K562 (cell line): ENCODE data around the gene LENG9. TPM values are rescaled to one million over a fixed set of nuclear protein-coding genes. Genes with fewer than 3 reads are reported as not detected.

Experiments
- BACH1 ChIP-seq: fragments of 200-800 bp; sonication (Bioruptor generic); IDR thresholded peaks from 2 replicates; pipeline ENCODE4 v1.6.1; 2016; ENCODE audit warnings: missing genetic modification characterization, missing compliant biosample characterization
- MAZ ChIP-seq, 2 experiments: fragments of 450-650 bp in 1 of 2; sonication (generic) in 1 of 2; formaldehyde crosslinking; IDR thresholded peaks in 1 of 2; conservative IDR thresholded peaks in 1 of 2; 2 replicates each; pipeline versions ENCODE4 v1.4.0 to v1.5.0; 2020; ENCODE audit warnings: mild to moderate bottlenecking in 1 of 2, missing genetic modification reagents in 1 of 2
- NEUROD1 ChIP-seq: fragments of 150-350 bp; IDR thresholded peaks from 2 replicates; pipeline ENCODE4 v1.6.1; 2014; ENCODE audit warnings: borderline replicate concordance, low read length, low read depth; ENCODE audit not compliant: partially characterized antibody
- SIN3B ChIP-seq: fragments of 450-650 bp; IDR thresholded peaks from 2 replicates; pipeline ENCODE4 v1.6.1; 2017; ENCODE audit warnings: low read depth, mild to moderate bottlenecking, moderate library complexity
- TAF15 ChIP-seq: fragments of 200-400 bp; formaldehyde crosslinking; IDR thresholded peaks from 2 replicates; pipeline ENCODE4 v1.6.1; 2017; ENCODE audit warnings: mild to moderate bottlenecking, low read depth, low read length, moderate library complexity
- ZNF253 ChIP-seq: fragments of 250-450 bp; sonication (Bioruptor Pico); conservative IDR thresholded peaks from 2 replicates; pipeline ENCODE4 v1.6.1; 2021; ENCODE audit warnings: mild to moderate bottlenecking
- polyA plus RNA-seq, 8 experiments: library from polyadenylated mRNA; depleted of rRNA in 4 of 8; stranded (reverse) in 5 of 8; unstranded in 3 of 8; fragments of >200 nt; fragmentation: Nextera tagmentation in 2 of 8; fragmentation: Illumina TruSeq in 1 of 8; extraction: Ambion mirVana in 2 of 8; extraction: Trizol in 1 of 8; gene quantifications; 2 replicates each; pipeline versions ENCODE4 v1.2.1 to v1.2.3, GENCODE V29; 2011 to 2014; ENCODE audit warnings: inconsistent platforms in 1 of 8, missing spikeins in 1 of 8
- total RNA-seq, 7 experiments: library from RNA; depleted of rRNA in 6 of 7; stranded (reverse); fragments of >200 nt in 6 of 7; fragmentation: Illumina TruSeq in 2 of 7; extraction: Trizol in 2 of 7; gene quantifications; 2 replicates each; pipeline versions ENCODE4 v1.2.1 to v1.2.3, GENCODE V29; 2011 to 2021; ENCODE audit warnings: low replicate concordance in 1 of 7
- TF ChIP-seq, protein P1 (sequence below): fragments of 450-650 bp; IDR thresholded peaks from 2 replicates; pipeline ENCODE4 v1.6.1; 2016; ENCODE audit warnings: mild to moderate bottlenecking, moderate library complexity
- TF ChIP-seq, protein P2 (sequence below): sonication (generic); formaldehyde crosslinking; IDR thresholded peaks from 2 replicates; pipeline ENCODE4 v1.8.0; 2023; ENCODE audit warnings: mild to moderate bottlenecking, missing genetic modification reagents

The LENG9 gene
- total and polyA plus RNA-seq, 9 of the 15 experiments (the other 6 are each of a cell fraction or from before 2014, with no cell fraction given), result 0.06 to 0.64 (median 0.33) TPM; not detected in 1

DNA sequence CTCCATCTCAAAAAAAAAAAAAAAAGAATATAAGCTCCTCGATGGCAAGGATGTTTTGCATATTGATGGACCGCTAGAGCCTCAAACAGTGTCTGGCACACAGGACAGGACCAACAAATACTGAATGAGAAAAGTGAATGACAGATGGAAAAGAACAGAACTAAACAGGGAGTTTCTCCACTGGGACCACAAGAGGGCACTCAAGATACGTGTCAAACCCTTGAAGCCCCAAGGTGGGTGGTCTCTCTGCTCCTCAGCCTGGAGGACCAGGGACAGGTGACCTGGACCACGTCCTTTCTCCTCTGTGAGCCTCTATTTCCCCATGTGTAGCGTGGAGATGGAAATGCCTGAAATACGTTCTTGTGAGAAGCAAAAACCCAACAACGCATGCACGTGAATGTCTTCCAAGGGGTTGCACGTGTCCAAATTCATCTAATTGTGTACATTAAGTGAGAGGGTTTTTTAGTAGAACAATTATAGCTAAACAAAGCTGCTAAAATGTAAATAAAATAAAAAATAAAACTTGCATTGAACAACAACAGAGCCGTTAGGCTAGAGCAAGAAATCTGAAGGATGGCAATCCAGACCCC is 15.2 kb upstream of the LENG9 start (continued):
- TF ChIP-seq, protein P1, sequence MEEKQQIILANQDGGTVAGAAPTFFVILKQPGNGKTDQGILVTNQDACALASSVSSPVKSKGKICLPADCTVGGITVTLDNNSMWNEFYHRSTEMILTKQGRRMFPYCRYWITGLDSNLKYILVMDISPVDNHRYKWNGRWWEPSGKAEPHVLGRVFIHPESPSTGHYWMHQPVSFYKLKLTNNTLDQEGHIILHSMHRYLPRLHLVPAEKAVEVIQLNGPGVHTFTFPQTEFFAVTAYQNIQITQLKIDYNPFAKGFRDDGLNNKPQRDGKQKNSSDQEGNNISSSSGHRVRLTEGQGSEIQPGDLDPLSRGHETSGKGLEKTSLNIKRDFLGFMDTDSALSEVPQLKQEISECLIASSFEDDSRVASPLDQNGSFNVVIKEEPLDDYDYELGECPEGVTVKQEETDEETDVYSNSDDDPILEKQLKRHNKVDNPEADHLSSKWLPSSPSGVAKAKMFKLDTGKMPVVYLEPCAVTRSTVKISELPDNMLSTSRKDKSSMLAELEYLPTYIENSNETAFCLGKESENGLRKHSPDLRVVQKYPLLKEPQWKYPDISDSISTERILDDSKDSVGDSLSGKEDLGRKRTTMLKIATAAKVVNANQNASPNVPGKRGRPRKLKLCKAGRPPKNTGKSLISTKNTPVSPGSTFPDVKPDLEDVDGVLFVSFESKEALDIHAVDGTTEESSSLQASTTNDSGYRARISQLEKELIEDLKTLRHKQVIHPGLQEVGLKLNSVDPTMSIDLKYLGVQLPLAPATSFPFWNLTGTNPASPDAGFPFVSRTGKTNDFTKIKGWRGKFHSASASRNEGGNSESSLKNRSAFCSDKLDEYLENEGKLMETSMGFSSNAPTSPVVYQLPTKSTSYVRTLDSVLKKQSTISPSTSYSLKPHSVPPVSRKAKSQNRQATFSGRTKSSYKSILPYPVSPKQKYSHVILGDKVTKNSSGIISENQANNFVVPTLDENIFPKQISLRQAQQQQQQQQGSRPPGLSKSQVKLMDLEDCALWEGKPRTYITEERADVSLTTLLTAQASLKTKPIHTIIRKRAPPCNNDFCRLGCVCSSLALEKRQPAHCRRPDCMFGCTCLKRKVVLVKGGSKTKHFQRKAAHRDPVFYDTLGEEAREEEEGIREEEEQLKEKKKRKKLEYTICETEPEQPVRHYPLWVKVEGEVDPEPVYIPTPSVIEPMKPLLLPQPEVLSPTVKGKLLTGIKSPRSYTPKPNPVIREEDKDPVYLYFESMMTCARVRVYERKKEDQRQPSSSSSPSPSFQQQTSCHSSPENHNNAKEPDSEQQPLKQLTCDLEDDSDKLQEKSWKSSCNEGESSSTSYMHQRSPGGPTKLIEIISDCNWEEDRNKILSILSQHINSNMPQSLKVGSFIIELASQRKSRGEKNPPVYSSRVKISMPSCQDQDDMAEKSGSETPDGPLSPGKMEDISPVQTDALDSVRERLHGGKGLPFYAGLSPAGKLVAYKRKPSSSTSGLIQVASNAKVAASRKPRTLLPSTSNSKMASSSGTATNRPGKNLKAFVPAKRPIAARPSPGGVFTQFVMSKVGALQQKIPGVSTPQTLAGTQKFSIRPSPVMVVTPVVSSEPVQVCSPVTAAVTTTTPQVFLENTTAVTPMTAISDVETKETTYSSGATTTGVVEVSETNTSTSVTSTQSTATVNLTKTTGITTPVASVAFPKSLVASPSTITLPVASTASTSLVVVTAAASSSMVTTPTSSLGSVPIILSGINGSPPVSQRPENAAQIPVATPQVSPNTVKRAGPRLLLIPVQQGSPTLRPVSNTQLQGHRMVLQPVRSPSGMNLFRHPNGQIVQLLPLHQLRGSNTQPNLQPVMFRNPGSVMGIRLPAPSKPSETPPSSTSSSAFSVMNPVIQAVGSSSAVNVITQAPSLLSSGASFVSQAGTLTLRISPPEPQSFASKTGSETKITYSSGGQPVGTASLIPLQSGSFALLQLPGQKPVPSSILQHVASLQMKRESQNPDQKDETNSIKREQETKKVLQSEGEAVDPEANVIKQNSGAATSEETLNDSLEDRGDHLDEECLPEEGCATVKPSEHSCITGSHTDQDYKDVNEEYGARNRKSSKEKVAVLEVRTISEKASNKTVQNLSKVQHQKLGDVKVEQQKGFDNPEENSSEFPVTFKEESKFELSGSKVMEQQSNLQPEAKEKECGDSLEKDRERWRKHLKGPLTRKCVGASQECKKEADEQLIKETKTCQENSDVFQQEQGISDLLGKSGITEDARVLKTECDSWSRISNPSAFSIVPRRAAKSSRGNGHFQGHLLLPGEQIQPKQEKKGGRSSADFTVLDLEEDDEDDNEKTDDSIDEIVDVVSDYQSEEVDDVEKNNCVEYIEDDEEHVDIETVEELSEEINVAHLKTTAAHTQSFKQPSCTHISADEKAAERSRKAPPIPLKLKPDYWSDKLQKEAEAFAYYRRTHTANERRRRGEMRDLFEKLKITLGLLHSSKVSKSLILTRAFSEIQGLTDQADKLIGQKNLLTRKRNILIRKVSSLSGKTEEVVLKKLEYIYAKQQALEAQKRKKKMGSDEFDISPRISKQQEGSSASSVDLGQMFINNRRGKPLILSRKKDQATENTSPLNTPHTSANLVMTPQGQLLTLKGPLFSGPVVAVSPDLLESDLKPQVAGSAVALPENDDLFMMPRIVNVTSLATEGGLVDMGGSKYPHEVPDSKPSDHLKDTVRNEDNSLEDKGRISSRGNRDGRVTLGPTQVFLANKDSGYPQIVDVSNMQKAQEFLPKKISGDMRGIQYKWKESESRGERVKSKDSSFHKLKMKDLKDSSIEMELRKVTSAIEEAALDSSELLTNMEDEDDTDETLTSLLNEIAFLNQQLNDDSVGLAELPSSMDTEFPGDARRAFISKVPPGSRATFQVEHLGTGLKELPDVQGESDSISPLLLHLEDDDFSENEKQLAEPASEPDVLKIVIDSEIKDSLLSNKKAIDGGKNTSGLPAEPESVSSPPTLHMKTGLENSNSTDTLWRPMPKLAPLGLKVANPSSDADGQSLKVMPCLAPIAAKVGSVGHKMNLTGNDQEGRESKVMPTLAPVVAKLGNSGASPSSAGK, result no peak
- no peak for TF ChIP-seq ZNF253
- TF ChIP-seq SIN3B, result no peak
- TF ChIP-seq NEUROD1, result no peak
- no peak for TF ChIP-seq TAF15
- no peak for TF ChIP-seq BACH1 (tag)
- TF ChIP-seq, protein P2, sequence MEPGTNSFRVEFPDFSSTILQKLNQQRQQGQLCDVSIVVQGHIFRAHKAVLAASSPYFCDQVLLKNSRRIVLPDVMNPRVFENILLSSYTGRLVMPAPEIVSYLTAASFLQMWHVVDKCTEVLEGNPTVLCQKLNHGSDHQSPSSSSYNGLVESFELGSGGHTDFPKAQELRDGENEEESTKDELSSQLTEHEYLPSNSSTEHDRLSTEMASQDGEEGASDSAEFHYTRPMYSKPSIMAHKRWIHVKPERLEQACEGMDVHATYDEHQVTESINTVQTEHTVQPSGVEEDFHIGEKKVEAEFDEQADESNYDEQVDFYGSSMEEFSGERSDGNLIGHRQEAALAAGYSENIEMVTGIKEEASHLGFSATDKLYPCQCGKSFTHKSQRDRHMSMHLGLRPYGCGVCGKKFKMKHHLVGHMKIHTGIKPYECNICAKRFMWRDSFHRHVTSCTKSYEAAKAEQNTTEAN, result no peak
- no peak for TF ChIP-seq MAZ (CRISPR knock-in tag; conservative IDR thresholded peaks at IDR 0.05 in 1 of 2, IDR thresholded peaks at IDR 0.05 in 1 of 2)
